Endodermal cell (in vitro differentiated cells): ENCODE data around the gene ARL6. TPM values are rescaled to one million over a fixed set of nuclear protein-coding genes. Genes with fewer than 3 reads are reported as not detected.
"Not testable (repeated sequence)": the region's sequence is repeated elsewhere in the genome, so short reads cannot be mapped to it uniquely, and the experiment has no call there.

Experiments used
- DNase-seq: peaks from one replicate; pipeline ENCODE4 v3.0.0-alpha.2; 2017
- H3K27ac ChIP-seq: 2 replicates; pipeline ENCODE4 v1.5.1; 2013; ENCODE audit warnings: mild to moderate bottlenecking, low read depth, low read length, moderate library complexity
- H3K27me3 ChIP-seq: 2 replicates; pipeline ENCODE4 v1.6.1; 2013; ENCODE audit warnings: mild to moderate bottlenecking, low read length, moderate library complexity; ENCODE audit not compliant: insufficient read depth, control insufficient read depth, poor library complexity, severe bottlenecking
- H3K36me3 ChIP-seq: 2 replicates; pipeline ENCODE4 v1.7.0; 2013; ENCODE audit warnings: mild to moderate bottlenecking, low read length, moderate library complexity; ENCODE audit not compliant: control insufficient read depth, insufficient read depth
- H3K4me1 ChIP-seq: one replicate; pipeline ENCODE4 v1.7.0; 2013; ENCODE audit warnings: low read length; ENCODE audit not compliant: control insufficient read depth, insufficient read depth
- H3K4me3 ChIP-seq: 2 replicates; pipeline ENCODE4 v1.5.1; 2013; ENCODE audit warnings: mild to moderate bottlenecking, low read length, moderate library complexity
- H3K9ac ChIP-seq: 2 replicates; pipeline ENCODE4 v1.6.1; 2013; ENCODE audit warnings: mild to moderate bottlenecking, low read length, moderate library complexity; ENCODE audit not compliant: poor library complexity, severe bottlenecking; ENCODE audit errors: extremely low read depth
- H3K9me3 ChIP-seq: 2 replicates; pipeline ENCODE4 v1.6.1; 2013; ENCODE audit warnings: mild to moderate bottlenecking, low read length, moderate library complexity; ENCODE audit not compliant: control insufficient read depth
- H3K27ac Mint-ChIP-seq: 2 replicates; pipeline ENCODE4 v1.8.0; 2020; ENCODE audit warnings: mixed read lengths
- H3K27me3 Mint-ChIP-seq: 2 replicates; pipeline ENCODE4 v1.8.0; 2021; ENCODE audit warnings: mild to moderate bottlenecking, mixed read lengths; ENCODE audit not compliant: insufficient read depth
- H3K36me3 Mint-ChIP-seq: 2 replicates; pipeline ENCODE4 v1.8.0; 2020; ENCODE audit warnings: low read depth, mixed read lengths
- H3K4me1 Mint-ChIP-seq: 2 replicates; pipeline ENCODE4 v1.8.0; 2020; ENCODE audit warnings: mixed read lengths
- H3K4me3 Mint-ChIP-seq: 2 replicates; pipeline ENCODE4 v1.8.0; 2020; ENCODE audit warnings: mild to moderate bottlenecking, moderate library complexity, mixed read lengths
- H3K9me3 Mint-ChIP-seq: 2 replicates; pipeline ENCODE4 v1.8.0; 2020; ENCODE audit warnings: mild to moderate bottlenecking, mixed read lengths
- CTCF ChIP-seq: fragments of 200-600 bp; sonication (generic); conservative IDR thresholded peaks from 2 replicates; pipeline ENCODE4 v1.5.0; 2021; ENCODE audit warnings: antibody characterized with exemption, mild to moderate bottlenecking
- WGBS, 2 experiments: methylation state at CpG; one replicate each; pipeline versions ENCODE4 v1.1.5 to v1.1.7; 2013; ENCODE audit warnings: missing lambda C conversion rate in 2 of 2, mixed read lengths in 1 of 2; ENCODE audit not compliant: insufficient coverage in 1 of 2, insufficient read length in 1 of 2; 5-methylcytosine and 5-hydroxymethylcytosine counted together
- total RNA-seq, 2 donors: library from RNA; stranded (reverse); fragmentation: NEBNext Ultra II Directional in 1 of 2; extraction: Animal tissue kit (Norgen Biotek cat#: 25700) in 1 of 2; gene quantifications; 2 replicates in 1 of 2; 3 replicates in 1 of 2; pipeline ENCODE4 v1.2.1, GENCODE V29; 2021

ARL6 gene
- total RNA-seq, 2 donors from 2014 or later, result 11.1 to 15.7 TPM

GRCh38 chr3:97830638-97831037 lies 66.1 kb downstream of the ARL6 start:
- 85 to 100% methylated on average over 1 to 2 of the region's 2 CpGs for WGBS, 2 experiments
- Mint-ChIP-seq H3K27ac (no peak overlapping the region), H3K4me3 (no peak overlapping the region), H3K27me3 (no peaks in the 10 kb centered on the region), H3K9me3 (peaks cover 4% of the 10 kb centered on the region), H3K4me1 (peaks cover 8% of the 10 kb centered on the region), H3K36me3 (peaks cover 6% of the 10 kb centered on the region)
- no peak overlapping the region for H3K4me3 ChIP-seq
- H3K9me3 ChIP-seq, result no peaks in the 10 kb centered on the region
- H3K4me1 ChIP-seq, result no peaks in the 10 kb centered on the region
- H3K36me3 ChIP-seq, result no peaks in the 10 kb centered on the region
- no peak overlapping the region for H3K9ac ChIP-seq
- no peak for TF ChIP-seq CTCF
- no peaks in the 10 kb centered on the region for H3K27me3 ChIP-seq
- DNase-seq, result no peak
- H3K27ac ChIP-seq, result no peak overlapping the region

GRCh38 chr3:97831140-97831539 lies 66.6 kb downstream of the ARL6 start:
- H3K27ac ChIP-seq, result no peak overlapping the region
- Mint-ChIP-seq H3K27ac (no peak overlapping the region), H3K4me3 (no peak overlapping the region), H3K9me3 (peaks cover 4% of the 10 kb centered on the region), H3K27me3 (no peaks in the 10 kb centered on the region), H3K4me1 (peaks cover 8% of the 10 kb centered on the region), H3K36me3 (peaks cover 6% of the 10 kb centered on the region)
- no peaks in the 10 kb centered on the region for H3K9me3 ChIP-seq
- 97% methylated on average over 1 of the region's 1 CpG; no CpG with 5 or more reads in 1 of the 2 experiments for WGBS, 2 experiments
- no peaks in the 10 kb centered on the region for H3K4me1 ChIP-seq
- no peaks in the 10 kb centered on the region for H3K27me3 ChIP-seq
- DNase-seq, result no peak
- H3K4me3 ChIP-seq, result no peak overlapping the region
- H3K9ac ChIP-seq, result no peak overlapping the region
- TF ChIP-seq CTCF, result no peak
- H3K36me3 ChIP-seq, result no peaks in the 10 kb centered on the region

GRCh38 chr3:97833184-97833583 lies 68.6 kb downstream of the ARL6 start:
- H3K9ac ChIP-seq, H3K27ac ChIP-seq, H3K9me3 ChIP-seq, H3K27me3 ChIP-seq, H3K4me3 ChIP-seq, H3K27me3 Mint-ChIP-seq, H3K36me3 ChIP-seq, H3K9me3 Mint-ChIP-seq, H3K36me3 Mint-ChIP-seq, DNase-seq, H3K4me1 ChIP-seq, H3K27ac Mint-ChIP-seq, H3K4me3 Mint-ChIP-seq: not testable (repeated sequence)
- WGBS, 2 experiments, result 83 to 94% methylated on average over 1 to 3 of the region's 4 CpGs
- H3K4me1 Mint-ChIP-seq, result peaks cover 14% of the 10 kb centered on the region

GRCh38 chr3:97835761-97836160 lies 71.2 kb downstream of the ARL6 start:
- TF ChIP-seq CTCF, result no peak
- Histone ChIP-seq H3K9ac (no peak overlapping the region), H3K4me3 (no peak overlapping the region), H3K4me1 (peaks cover 9% of the 10 kb centered on the region), H3K27ac (no peak overlapping the region), H3K27me3 (no peaks in the 10 kb centered on the region), H3K9me3 (no peaks in the 10 kb centered on the region), H3K36me3 (no peaks in the 10 kb centered on the region)
- Mint-ChIP-seq H3K27me3 (no peaks in the 10 kb centered on the region), H3K36me3 (peaks cover 6% of the 10 kb centered on the region), H3K27ac (no peak overlapping the region), H3K4me1 (peaks cover 30% of the 10 kb centered on the region), H3K4me3 (no peak overlapping the region), H3K9me3 (peaks cover 4% of the 10 kb centered on the region)
- 92 to 93% methylated on average over 4 to 5 of the region's 5 CpGs for WGBS, 2 experiments
- DNase-seq, result no peak
